A673 (cell line): ENCODE measurements around the gene TDP2.

Experiments used
- EZH2 ChIP-seq: fragments of 200-600 bp; sonication (generic); IDR thresholded peaks from 2 replicates; pipeline ENCODE4 v1.6.1; 2017; ENCODE audit warnings: borderline replicate concordance, low read depth, mild to moderate bottlenecking, mixed read lengths, antibody characterized with exemption, low read length; ENCODE audit not compliant: poor library complexity, severe bottlenecking
- TF ChIP-seq, protein P1 (sequence below): fragments of 300-800, 200-600 bp; sonication (generic); conservative IDR thresholded peaks from 2 replicates; pipeline ENCODE4 v1.5.1; 2017; ENCODE audit warnings: low read depth, mild to moderate bottlenecking, antibody characterized with exemption, low read length, moderate library complexity, mixed read lengths

DNA sequence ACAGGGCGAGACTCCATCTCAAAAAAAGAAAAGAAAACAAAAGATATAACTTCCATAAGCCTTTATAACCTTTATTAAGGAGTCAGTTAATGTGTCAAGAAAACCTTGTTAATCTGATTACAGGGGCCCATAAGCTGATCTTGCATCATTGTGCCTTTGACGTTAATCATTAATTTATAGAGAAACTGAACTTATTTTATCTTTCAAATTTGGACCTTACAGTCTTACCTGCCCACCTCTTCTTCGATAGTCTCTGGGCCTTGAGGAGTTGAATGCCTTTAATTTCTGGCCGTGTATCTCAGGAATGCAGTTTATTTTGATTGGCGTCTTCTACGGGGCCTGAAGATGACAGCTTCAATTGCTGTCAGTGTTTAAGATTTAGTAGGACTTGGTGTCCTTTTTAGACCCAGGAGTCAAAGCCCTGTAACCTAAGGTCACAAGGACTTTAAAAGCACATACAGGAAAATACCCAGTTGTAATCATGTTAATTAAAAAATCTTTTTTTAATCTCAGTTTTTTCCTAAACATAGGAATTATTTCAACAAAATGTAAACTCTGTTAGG, 6.0 kb upstream of the TDP2 start:
- TF ChIP-seq, protein P1, sequence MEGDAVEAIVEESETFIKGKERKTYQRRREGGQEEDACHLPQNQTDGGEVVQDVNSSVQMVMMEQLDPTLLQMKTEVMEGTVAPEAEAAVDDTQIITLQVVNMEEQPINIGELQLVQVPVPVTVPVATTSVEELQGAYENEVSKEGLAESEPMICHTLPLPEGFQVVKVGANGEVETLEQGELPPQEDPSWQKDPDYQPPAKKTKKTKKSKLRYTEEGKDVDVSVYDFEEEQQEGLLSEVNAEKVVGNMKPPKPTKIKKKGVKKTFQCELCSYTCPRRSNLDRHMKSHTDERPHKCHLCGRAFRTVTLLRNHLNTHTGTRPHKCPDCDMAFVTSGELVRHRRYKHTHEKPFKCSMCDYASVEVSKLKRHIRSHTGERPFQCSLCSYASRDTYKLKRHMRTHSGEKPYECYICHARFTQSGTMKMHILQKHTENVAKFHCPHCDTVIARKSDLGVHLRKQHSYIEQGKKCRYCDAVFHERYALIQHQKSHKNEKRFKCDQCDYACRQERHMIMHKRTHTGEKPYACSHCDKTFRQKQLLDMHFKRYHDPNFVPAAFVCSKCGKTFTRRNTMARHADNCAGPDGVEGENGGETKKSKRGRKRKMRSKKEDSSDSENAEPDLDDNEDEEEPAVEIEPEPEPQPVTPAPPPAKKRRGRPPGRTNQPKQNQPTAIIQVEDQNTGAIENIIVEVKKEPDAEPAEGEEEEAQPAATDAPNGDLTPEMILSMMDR = no peak
- no peak for TF ChIP-seq EZH2
